Prostate gland (tissue), 2 donors: Measurements from ENCODE around the gene YWHAB. TPM values are rescaled to one million over a fixed set of nuclear protein-coding genes. Genes with fewer than 3 reads are reported as not detected.

ENCODE experiments used
- DNase-seq: peaks from one replicate; pipeline ENCODE4 v3.0.0-alpha.2; 2019; ENCODE audit warnings: low spot score
- H3K27ac ChIP-seq, 2 donors: fragments of 200-600 bp; sonication (generic); 2 replicates each; pipeline ENCODE4 v1.5.1; 2017 to 2019
- H3K27me3 ChIP-seq: fragments of 200-600 bp; sonication (generic); replicated peaks from 2 replicates; pipeline ENCODE4 v1.5.1; 2019; ENCODE audit not compliant: insufficient read depth
- H3K36me3 ChIP-seq, 2 donors: fragments of 200-600 bp; sonication (generic); 1 replicate in 1 of 2; 2 replicates in 1 of 2; pipeline versions ENCODE4 v1.5.1 to v1.8.1; 2017 to 2019
- H3K4me1 ChIP-seq: fragments of 200-600 bp; sonication (generic); replicated peaks from 2 replicates; pipeline ENCODE4 v1.5.1; 2019
- H3K4me3 ChIP-seq, 2 donors: fragments of 200-600 bp; sonication (generic); 2 replicates each; pipeline ENCODE4 v1.5.1; 2017 to 2019
- H3K9me3 ChIP-seq: fragments of 200-600 bp; sonication (generic); 2 replicates; pipeline ENCODE4 v1.5.1; 2017
- CTCF ChIP-seq, 4 experiments: fragments of 200-600 bp in 2 of 4; fragments of 450-650 bp in 2 of 4; sonication (generic) in 2 of 4; IDR thresholded peaks; 1 replicate in 3 of 4; 2 replicates in 1 of 4; pipeline ENCODE4 v1.5.1; 2016 to 2019; ENCODE audit warnings: antibody characterized with exemption in 4 of 4, mild to moderate bottlenecking in 2 of 4, moderate library complexity in 2 of 4
- POLR2A ChIP-seq: fragments of 450-650 bp; IDR thresholded peaks from one replicate; pipeline ENCODE4 v1.6.1; 2016; ENCODE audit warnings: antibody characterized with exemption, mild to moderate bottlenecking
- POLR2AphosphoS5 ChIP-seq: sonication (generic); formaldehyde crosslinking; IDR thresholded peaks from one replicate; pipeline ENCODE4 v1.6.1; 2017; ENCODE audit warnings: antibody characterized with exemption
- WGBS: methylation state at CpG from one replicate; pipeline ENCODE4 v1.1.5; 2018; 5-methylcytosine and 5-hydroxymethylcytosine counted together
- intact Hi-C: fragments of 100-400 bp; cut with DNase I; formaldehyde crosslinking; loops from one replicate; pipeline ENCODE4 v1.14.2; 2022
- total RNA-seq, 2 donors: library from RNA; depleted of rRNA; stranded (reverse); fragments of >200 nt; gene quantifications; one replicate each; pipeline ENCODE4 v1.1.0, GENCODE V29; 2016

The YWHAB gene
- total RNA-seq, 2 donors from 2014 or later = 122 to 131 TPM

DNA sequence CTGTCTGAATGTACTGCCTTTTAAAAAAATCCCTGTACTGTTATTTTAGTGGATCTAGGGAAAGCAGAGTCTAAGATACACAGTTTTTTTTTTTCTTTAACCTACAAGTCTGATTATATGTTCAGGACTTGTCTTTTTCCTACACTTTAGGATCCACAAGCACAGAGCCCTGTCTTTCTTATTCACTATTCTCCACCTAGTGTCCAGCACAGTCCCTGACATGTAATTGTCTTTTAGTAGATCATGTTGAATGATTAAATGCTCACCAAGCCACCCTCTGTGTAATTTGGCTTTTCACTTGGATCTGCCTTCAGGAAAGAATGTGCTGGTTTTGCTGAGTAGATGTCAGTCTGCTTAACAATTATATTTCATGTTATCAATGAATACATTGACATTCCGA lies 35.8 kb upstream of the YWHAB start:
- H3K4me1 ChIP-seq = no peaks in the 10 kb centered on the region
- intact Hi-C loops = no loop called here
- no peaks in the 10 kb centered on the region for H3K9me3 ChIP-seq
- 77% methylated on average over 1 of the region's 1 CpG for WGBS
- DNase-seq = no peak
- TF ChIP-seq CTCF (IDR thresholded peaks at IDR 0.05) (no peak), POLR2A (no peak), POLR2AphosphoS5 (no peak)
- no peak overlapping the region for H3K27ac ChIP-seq
- no peaks in the 10 kb centered on the region for H3K36me3 ChIP-seq
- H3K27me3 ChIP-seq = no peaks in the 10 kb centered on the region
- no peak overlapping the region for H3K4me3 ChIP-seq

- Histone ChIP-seq H3K27ac (no peak overlapping the region), H3K9me3 (no peaks in the 10 kb centered on the region), H3K27me3 (no peaks in the 10 kb centered on the region), H3K4me3 (no peak overlapping the region), H3K4me1 (no peaks in the 10 kb centered on the region), H3K36me3 (no peaks in the 10 kb centered on the region)
- no peak for DNase-seq
- intact Hi-C loops = no loop called here
- 60% methylated on average over 3 of the region's 3 CpGs for whole genome bisulfite sequencing
- no peak for TF ChIP-seq CTCF (IDR thresholded peaks at IDR 0.05)
- TF ChIP-seq POLR2A = no peak
- no peak for TF ChIP-seq POLR2AphosphoS5
Observed at GRCh38 chr20:44850272-44850671, 35.2 kb upstream of the YWHAB start.

DNA sequence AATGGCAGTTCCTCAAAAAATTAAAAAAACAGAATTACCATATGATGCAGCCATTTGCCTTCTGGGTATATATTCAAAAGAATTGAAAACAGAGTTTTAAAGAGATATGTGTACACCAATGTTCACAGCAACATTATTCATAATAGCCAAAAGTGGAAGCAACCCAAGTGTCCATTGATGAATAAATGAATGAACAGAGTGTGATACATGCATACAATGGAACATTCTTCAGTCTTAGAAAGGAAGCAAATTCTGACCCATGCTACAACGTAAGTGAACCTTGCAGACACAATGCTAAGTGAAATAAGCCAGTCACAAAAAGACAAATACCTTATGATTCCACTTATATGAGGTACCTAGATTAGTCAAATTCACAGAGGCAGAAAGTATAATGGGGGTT lies 34.7 kb upstream of the YWHAB start:
- H3K9me3 ChIP-seq = no peaks in the 10 kb centered on the region
- no peak for TF ChIP-seq POLR2A
- TF ChIP-seq CTCF (IDR thresholded peaks at IDR 0.05) = no peak
- no peak for TF ChIP-seq POLR2AphosphoS5
- no peaks in the 10 kb centered on the region for H3K36me3 ChIP-seq
- 63% methylated on average over 1 of the region's 1 CpG for WGBS
- H3K4me1 ChIP-seq = no peaks in the 10 kb centered on the region
- no peak overlapping the region for H3K4me3 ChIP-seq
- no peak for DNase-seq
- intact Hi-C loops = no loop called here
- H3K27me3 ChIP-seq = no peaks in the 10 kb centered on the region
- H3K27ac ChIP-seq = no peak overlapping the region

GRCh38 chr20:44851545-44851944 lies 34.0 kb upstream of the YWHAB start:
- intact Hi-C loops = no loop called here
- no peaks in the 10 kb centered on the region for H3K27me3 ChIP-seq
- H3K9me3 ChIP-seq = no peaks in the 10 kb centered on the region
- H3K4me1 ChIP-seq = no peaks in the 10 kb centered on the region
- no peak overlapping the region for H3K4me3 ChIP-seq
- no peak overlapping the region for H3K27ac ChIP-seq
- TF ChIP-seq POLR2AphosphoS5 (peak; percentile 72), CTCF (IDR thresholded peaks at IDR 0.05) (peak in 1 of 4 experiments; percentile 41), POLR2A (no peak)
- peak; percentile 33 for DNase-seq
- WGBS = 39% methylated on average over 3 of the region's 3 CpGs
- no peaks in the 10 kb centered on the region for H3K36me3 ChIP-seq

DNA sequence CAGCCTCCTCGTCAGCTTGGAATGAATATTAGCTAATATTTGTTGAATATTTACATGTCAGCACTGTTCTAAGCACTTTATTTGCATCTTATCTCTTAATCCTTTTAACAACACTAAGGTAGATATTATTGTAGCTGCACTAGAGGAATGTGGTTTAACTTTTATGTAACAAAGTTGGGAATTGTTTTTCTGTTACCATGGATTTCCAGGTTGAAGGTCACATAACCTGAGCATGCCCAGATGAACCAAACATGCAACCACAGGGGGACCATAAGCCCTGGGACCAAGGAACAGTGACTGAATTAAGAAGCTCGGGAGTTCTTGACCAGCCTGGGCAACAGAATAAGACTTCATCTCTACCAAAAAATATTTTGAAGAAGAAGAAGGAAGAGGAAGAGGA lies 29.1 kb upstream of the YWHAB start:
- no peak for DNase-seq
- no peak overlapping the region for H3K27ac ChIP-seq
- intact Hi-C loops = loop anchor here (5.0 kb wide), 1 partner anchor 49 kb away; no protein-coding TSS in a partner anchor
- 59% methylated on average over 2 of the region's 2 CpGs for WGBS
- H3K27me3 ChIP-seq = no peaks in the 10 kb centered on the region
- no peak for TF ChIP-seq POLR2A
- no peak for TF ChIP-seq CTCF (IDR thresholded peaks at IDR 0.05)
- no peak for TF ChIP-seq POLR2AphosphoS5
- H3K4me1 ChIP-seq = no peaks in the 10 kb centered on the region
- H3K9me3 ChIP-seq = no peaks in the 10 kb centered on the region
- no peak overlapping the region for H3K4me3 ChIP-seq
- no peaks in the 10 kb centered on the region for H3K36me3 ChIP-seq
